ENCODE measurements around the gene PLXNC1.

Gene PLXNC1

DNA sequence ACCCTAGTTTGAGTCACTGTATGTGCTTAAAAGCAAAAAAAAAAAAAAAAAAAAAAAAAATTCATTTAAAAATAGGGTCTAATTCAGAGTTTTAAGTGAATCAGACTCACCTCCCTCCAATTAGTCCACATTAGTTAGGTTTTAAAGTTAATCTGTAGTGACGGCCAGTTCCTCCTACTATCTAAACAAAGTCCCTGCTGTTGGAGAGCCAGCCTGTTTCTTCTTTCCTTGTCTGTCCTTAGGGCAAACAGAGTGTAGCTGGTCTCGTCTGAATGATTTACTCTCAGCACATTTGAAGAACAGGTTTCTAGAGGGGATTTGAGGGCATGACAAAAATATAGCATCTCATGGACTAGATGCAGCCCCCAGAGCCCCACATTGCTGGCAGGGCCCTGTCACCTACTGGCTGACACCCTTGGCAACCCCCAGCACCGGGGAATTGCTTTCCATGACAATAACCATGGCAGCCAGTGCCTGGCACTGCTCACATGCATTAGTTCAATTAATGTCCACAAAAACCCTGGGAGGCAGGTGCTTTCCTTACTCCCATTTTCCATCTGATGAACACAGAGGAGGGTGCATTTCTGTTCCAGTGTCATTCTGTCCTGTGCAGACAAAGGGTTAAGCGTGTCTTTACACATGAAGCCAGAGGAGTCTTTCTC, 138.3 kb downstream of the PLXNC1 start:
- Histone ChIP-seq H3K36me3 (ENCODE audit: control insufficient read depth in 4 of 4, insufficient read depth in 4 of 4, low read length in 3 of 4) (peaks cover 13 to 56% (median 33%) of the 10 kb centered on the region in 4 experiments), H3K4me3 (ENCODE audit: control insufficient read depth in 1 of 7, extremely low read depth in 1 of 7, insufficient read depth in 4 of 7, low read depth in 2 of 7, low read length in 6 of 7) (no peak overlapping the region), H3K4me1 (ENCODE audit: control extremely low read depth in 1 of 4, control insufficient read depth in 4 of 4, insufficient read depth in 4 of 4, low read length in 3 of 4) (peaks cover 0 to 10% (median 3%) of the 10 kb centered on the region in 4 experiments), H3K27ac (ENCODE audit: insufficient read depth in 1 of 2, low read depth in 1 of 2, low read length in 2 of 2, poor library complexity in 1 of 2, severe bottlenecking in 2 of 2) (no peak overlapping the region), H3K27me3 (replicated peaks in 2 of 5; ENCODE audit: control insufficient read depth in 4 of 5, insufficient read depth in 5 of 5, low read length in 4 of 5) (no peaks in the 10 kb centered on the region), H3K9me3 (ENCODE audit: control extremely low read depth in 1 of 5, control insufficient read depth in 4 of 5, insufficient read depth in 2 of 5, low read depth in 1 of 5, low read length in 4 of 5) (no peaks in the 10 kb centered on the region)
- no peak for DNase-seq
- ChIA-PET POLR2A (no interaction called here), CTCF (no interaction called here)
- WGBS (ENCODE audit: insufficient coverage) = 98% methylated on average over 4 of the region's 4 CpGs

- POLR2A ChIA-PET = no interaction called here
- 91% methylated on average over 6 of the region's 10 CpGs for WGBS (ENCODE audit: insufficient coverage)
- Histone ChIP-seq H3K9me3 (ENCODE audit: control extremely low read depth in 1 of 5, control insufficient read depth in 4 of 5, insufficient read depth in 2 of 5, low read depth in 1 of 5, low read length in 4 of 5) (no peaks in the 10 kb centered on the region), H3K27ac (ENCODE audit: insufficient read depth in 1 of 2, low read depth in 1 of 2, low read length in 2 of 2, poor library complexity in 1 of 2, severe bottlenecking in 2 of 2) (no peak overlapping the region), H3K4me1 (ENCODE audit: control extremely low read depth in 1 of 4, control insufficient read depth in 4 of 4, insufficient read depth in 4 of 4, low read length in 3 of 4) (peaks cover 0 to 10% (median 3%) of the 10 kb centered on the region in 4 experiments), H3K4me3 (ENCODE audit: control insufficient read depth in 1 of 7, extremely low read depth in 1 of 7, insufficient read depth in 4 of 7, low read depth in 2 of 7, low read length in 6 of 7) (no peak overlapping the region), H3K36me3 (ENCODE audit: control insufficient read depth in 4 of 4, insufficient read depth in 4 of 4, low read length in 3 of 4) (peaks cover 12 to 54% (median 35%) of the 10 kb centered on the region in 4 experiments), H3K27me3 (replicated peaks in 2 of 5; ENCODE audit: control insufficient read depth in 4 of 5, insufficient read depth in 5 of 5, low read length in 4 of 5) (no peaks in the 10 kb centered on the region)
- DNase-seq = no peak
- CTCF ChIA-PET = interaction anchor here (2.1 kb wide), 1 partner anchor 141 kb away, joined by 6 read pairs; no protein-coding TSS in a partner anchor
These were observed 138.9 kb downstream of the PLXNC1 start for GRCh38 chr12:94287245-94287628.

DNA sequence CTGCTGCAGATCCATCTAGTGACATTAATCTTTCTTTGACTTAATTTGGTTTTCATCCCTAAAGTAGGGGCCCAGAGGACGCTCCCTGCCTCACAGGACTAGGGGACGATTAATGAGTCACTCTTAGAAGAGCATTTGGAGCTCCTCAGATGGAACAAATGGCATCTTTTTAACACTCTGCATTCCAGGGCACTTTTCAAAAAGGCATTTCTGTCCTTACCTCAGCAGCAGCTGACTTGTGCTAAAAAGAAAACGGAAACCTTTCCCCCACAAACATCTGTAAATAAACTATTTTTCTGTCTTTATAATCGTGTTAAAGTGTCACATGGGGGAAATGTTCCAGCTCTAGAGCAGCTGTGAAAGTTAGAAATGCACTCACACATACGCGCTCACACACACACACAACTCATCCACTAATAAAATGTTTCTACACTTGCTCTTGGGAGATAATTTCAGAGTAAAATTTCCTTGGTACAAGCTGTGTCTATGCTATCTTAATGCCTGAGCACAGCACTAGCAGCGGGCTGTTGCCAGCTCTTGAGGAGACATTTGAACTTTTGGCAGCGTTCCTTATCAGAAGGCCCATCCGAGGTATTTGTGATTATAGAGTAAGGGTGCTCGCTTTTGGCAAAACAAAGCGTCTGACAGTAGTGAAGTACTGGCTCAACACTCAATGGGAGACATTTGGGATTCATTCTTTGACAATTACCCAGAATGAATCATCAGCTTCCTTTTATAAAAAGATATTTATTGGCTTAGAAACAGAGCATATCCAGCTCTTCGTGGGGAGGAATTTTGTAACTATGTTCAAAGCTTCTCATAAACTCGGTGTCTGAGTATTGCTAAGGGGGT, 141.3 kb downstream of the PLXNC1 start:
- no peaks in the 10 kb centered on the region for H3K9me3 ChIP-seq (ENCODE audit: control extremely low read depth in 1 of 5, control insufficient read depth in 4 of 5, insufficient read depth in 2 of 5, low read depth in 1 of 5, low read length in 4 of 5)
- peak overlapping the region in 1 of 2 experiments; percentile 5 for H3K27ac ChIP-seq (ENCODE audit: insufficient read depth in 1 of 2, low read depth in 1 of 2, low read length in 2 of 2, poor library complexity in 1 of 2, severe bottlenecking in 2 of 2)
- H3K4me3 ChIP-seq (ENCODE audit: control insufficient read depth in 1 of 7, extremely low read depth in 1 of 7, insufficient read depth in 4 of 7, low read depth in 2 of 7, low read length in 6 of 7) = no peak overlapping the region
- no peaks in the 10 kb centered on the region for H3K4me1 ChIP-seq (ENCODE audit: control extremely low read depth in 1 of 4, control insufficient read depth in 4 of 4, insufficient read depth in 4 of 4, low read length in 3 of 4)
- no peaks in the 10 kb centered on the region for H3K27me3 ChIP-seq (replicated peaks in 2 of 5; ENCODE audit: control insufficient read depth in 4 of 5, insufficient read depth in 5 of 5, low read length in 4 of 5)
- DNase-seq = no peak
- peaks cover 11 to 47% (median 31%) of the 10 kb centered on the region in 4 experiments for H3K36me3 ChIP-seq (ENCODE audit: control insufficient read depth in 4 of 4, insufficient read depth in 4 of 4, low read length in 3 of 4)
- 90% methylated on average over 8 of the region's 13 CpGs for WGBS (ENCODE audit: insufficient coverage)
- ChIA-PET POLR2A (interaction anchor here (1.3 kb wide), 1 partner anchor 141 kb away, joined by 3 read pairs; the partner anchor contains the start of gene PLXNC1), CTCF (interaction anchor here (0.7 to 2.1 kb wide), 12 partner anchors 9 to 241 kb away, joined by 3 to 6 read pairs (median 3); partner anchors contain the start of gene PLXNC1)

GRCh38 chr12:94290353-94290752, 142.0 kb downstream of the PLXNC1 start:
- Histone ChIP-seq H3K4me1 (ENCODE audit: control extremely low read depth in 1 of 4, control insufficient read depth in 4 of 4, insufficient read depth in 4 of 4, low read length in 3 of 4) (no peaks in the 10 kb centered on the region), H3K4me3 (ENCODE audit: control insufficient read depth in 1 of 7, extremely low read depth in 1 of 7, insufficient read depth in 4 of 7, low read depth in 2 of 7, low read length in 6 of 7) (no peak overlapping the region), H3K9me3 (ENCODE audit: control extremely low read depth in 1 of 5, control insufficient read depth in 4 of 5, insufficient read depth in 2 of 5, low read depth in 1 of 5, low read length in 4 of 5) (no peaks in the 10 kb centered on the region), H3K27me3 (replicated peaks in 2 of 5; ENCODE audit: control insufficient read depth in 4 of 5, insufficient read depth in 5 of 5, low read length in 4 of 5) (no peaks in the 10 kb centered on the region), H3K36me3 (ENCODE audit: control insufficient read depth in 4 of 4, insufficient read depth in 4 of 4, low read length in 3 of 4) (peaks cover 14 to 49% (median 30%) of the 10 kb centered on the region in 4 experiments), H3K27ac (ENCODE audit: insufficient read depth in 1 of 2, low read depth in 1 of 2, low read length in 2 of 2, poor library complexity in 1 of 2, severe bottlenecking in 2 of 2) (no peak overlapping the region)
- no peak for DNase-seq
- WGBS (ENCODE audit: insufficient coverage) = 92% methylated on average over 2 of the region's 4 CpGs
- ChIA-PET POLR2A (interaction anchor here (1.3 kb wide), 1 partner anchor 142 kb away, joined by 3 read pairs; the partner anchor contains the start of gene PLXNC1), CTCF (interaction anchor here (0.7 to 1.7 kb wide), 6 partner anchors 14 to 240 kb away, joined by 3 to 5 read pairs (median 3); partner anchors contain the start of gene PLXNC1)

- WGBS (ENCODE audit: insufficient coverage) = 100% methylated on average over 5 of the region's 6 CpGs
- ChIA-PET POLR2A (no interaction called here), CTCF (interaction anchor here (1.0 to 1.3 kb wide), 3 partner anchors 9 to 152 kb away, joined by 3 to 4 read pairs (median 4); no protein-coding TSS in a partner anchor)
- Histone ChIP-seq H3K36me3 (ENCODE audit: control insufficient read depth in 4 of 4, insufficient read depth in 4 of 4, low read length in 3 of 4) (peaks cover 26 to 71% (median 42%) of the 10 kb centered on the region in 4 experiments), H3K4me1 (ENCODE audit: control extremely low read depth in 1 of 4, control insufficient read depth in 4 of 4, insufficient read depth in 4 of 4, low read length in 3 of 4) (no peaks in the 10 kb centered on the region), H3K27ac (ENCODE audit: insufficient read depth in 1 of 2, low read depth in 1 of 2, low read length in 2 of 2, poor library complexity in 1 of 2, severe bottlenecking in 2 of 2) (no peak overlapping the region), H3K4me3 (ENCODE audit: control insufficient read depth in 1 of 7, extremely low read depth in 1 of 7, insufficient read depth in 4 of 7, low read depth in 2 of 7, low read length in 6 of 7) (no peak overlapping the region), H3K27me3 (replicated peaks in 2 of 5; ENCODE audit: control insufficient read depth in 4 of 5, insufficient read depth in 5 of 5, low read length in 4 of 5) (no peaks in the 10 kb centered on the region), H3K9me3 (ENCODE audit: control extremely low read depth in 1 of 5, control insufficient read depth in 4 of 5, insufficient read depth in 2 of 5, low read depth in 1 of 5, low read length in 4 of 5) (no peaks in the 10 kb centered on the region)
- no peak for DNase-seq
These were observed 148.8 kb downstream of the PLXNC1 start for GRCh38 chr12:94297096-94297699.

DNA sequence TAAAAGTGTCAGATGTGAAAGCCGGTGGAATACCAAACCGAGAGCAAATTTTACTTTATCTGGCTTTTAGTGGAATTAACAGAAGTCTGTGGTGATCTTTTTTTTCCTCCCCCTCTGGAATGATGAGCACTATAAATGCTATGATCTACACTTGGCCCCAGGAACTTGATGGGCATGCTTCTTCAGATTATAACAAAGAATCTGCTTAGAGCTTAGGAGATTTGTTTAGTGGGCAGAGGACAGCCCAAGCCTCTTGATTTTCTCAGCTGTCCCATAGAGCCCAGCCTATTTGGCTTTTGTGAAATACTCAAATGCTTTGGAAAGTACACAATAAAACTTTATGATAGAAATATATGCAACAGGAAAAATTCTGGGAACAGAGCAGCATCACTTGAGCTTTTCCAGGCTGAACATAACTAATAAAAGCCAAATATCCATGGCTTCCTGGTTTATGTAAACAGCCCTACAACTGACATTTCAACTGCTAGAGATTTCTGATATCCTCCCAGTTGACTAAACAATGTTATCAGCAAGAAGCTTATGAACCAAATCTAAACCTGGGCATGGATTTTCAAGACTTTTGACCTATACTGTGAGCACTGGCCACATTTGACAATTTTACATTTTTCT, 149.6 kb downstream of the PLXNC1 start:
- no peaks in the 10 kb centered on the region for H3K27me3 ChIP-seq (replicated peaks in 2 of 5; ENCODE audit: control insufficient read depth in 4 of 5, insufficient read depth in 5 of 5, low read length in 4 of 5)
- no peak for DNase-seq
- POLR2A ChIA-PET = no interaction called here
- CTCF ChIA-PET = interaction anchor here (0.6 to 1.6 kb wide), 6 partner anchors 8 to 153 kb away, joined by 3 to 5 read pairs (median 4); no protein-coding TSS in a partner anchor
- H3K27ac ChIP-seq (ENCODE audit: insufficient read depth in 1 of 2, low read depth in 1 of 2, low read length in 2 of 2, poor library complexity in 1 of 2, severe bottlenecking in 2 of 2) = no peak overlapping the region
- no CpG with 5 or more reads among the region's 2 CpGs for WGBS (ENCODE audit: insufficient coverage)
- H3K36me3 ChIP-seq (ENCODE audit: control insufficient read depth in 4 of 4, insufficient read depth in 4 of 4, low read length in 3 of 4) = peaks cover 26 to 77% (median 46%) of the 10 kb centered on the region in 4 experiments
- H3K9me3 ChIP-seq (ENCODE audit: control extremely low read depth in 1 of 5, control insufficient read depth in 4 of 5, insufficient read depth in 2 of 5, low read depth in 1 of 5, low read length in 4 of 5) = no peaks in the 10 kb centered on the region
- no peak overlapping the region for H3K4me3 ChIP-seq (ENCODE audit: control insufficient read depth in 1 of 7, extremely low read depth in 1 of 7, insufficient read depth in 4 of 7, low read depth in 2 of 7, low read length in 6 of 7)
- H3K4me1 ChIP-seq (ENCODE audit: control extremely low read depth in 1 of 4, control insufficient read depth in 4 of 4, insufficient read depth in 4 of 4, low read length in 3 of 4) = no peaks in the 10 kb centered on the region
